ENCODE measurements around the gene FMR1. TPM values are rescaled to one million over a fixed set of nuclear protein-coding genes. Genes with fewer than 3 reads are reported as not detected.

FMR1 gene
- total and polyA plus RNA-seq, 2 experiments from 2014 or later: 35.1 to 53.6 TPM

DNA sequence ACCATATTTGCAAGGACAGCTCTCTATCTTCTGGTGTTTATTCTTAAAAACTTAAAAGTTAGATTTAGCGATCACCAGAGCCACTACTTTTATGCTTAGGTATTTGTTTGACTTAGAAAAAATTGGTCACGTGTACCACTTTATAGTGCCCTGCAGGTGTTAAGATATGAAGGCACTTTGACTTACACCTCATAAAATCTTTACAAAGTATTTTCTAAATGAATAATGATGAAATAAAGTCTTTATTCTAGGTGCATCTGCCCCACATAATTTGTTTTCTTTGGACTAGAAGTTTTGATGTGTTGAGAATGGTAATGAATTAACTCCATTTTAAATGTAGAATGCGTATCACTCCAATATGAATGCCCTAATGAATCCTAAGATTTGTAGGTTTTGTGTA is 2.9 kb downstream of the FMR1 start:
- H3K27ac ChIP-seq: no peak overlapping the region
- H3K79me2 ChIP-seq: peaks cover 72% of the 10 kb centered on the region

DNA sequence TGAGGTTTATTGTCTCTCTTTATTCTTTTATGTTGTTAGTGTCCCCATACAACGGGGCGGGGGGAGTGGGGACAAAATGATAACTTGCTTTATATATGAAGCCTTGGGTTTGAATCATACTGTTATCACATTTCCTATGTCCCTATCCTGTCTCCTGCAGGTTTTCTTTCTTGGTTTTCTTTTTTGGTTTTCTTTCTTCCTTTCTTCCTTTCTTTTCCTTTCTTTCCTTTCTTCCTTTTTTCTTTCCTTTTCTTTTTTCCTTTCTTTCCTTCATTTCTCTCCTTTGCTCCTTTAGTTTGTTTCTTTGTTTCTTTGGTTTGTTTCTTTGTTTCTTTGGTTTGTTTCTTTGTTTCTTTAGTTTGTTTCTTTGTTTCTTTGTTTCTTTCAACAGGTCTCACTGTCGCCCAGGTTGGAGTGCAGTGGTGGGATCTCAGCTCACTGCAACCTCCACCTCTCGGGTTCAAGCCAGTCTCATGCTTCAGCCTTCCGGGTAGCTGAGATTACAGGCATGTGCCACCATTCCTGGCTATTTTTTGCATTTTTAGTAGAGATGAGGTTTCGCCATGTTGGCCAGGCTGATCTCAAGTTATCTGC is 4.8 kb downstream of the FMR1 start:
- no peak for TF ChIP-seq EZH2 (IDR thresholded peaks at IDR 0.05; ENCODE audit: borderline replicate concordance)
- H3K36me3 ChIP-seq (replicated peaks; ENCODE audit: insufficient read depth, low read depth): no peaks in the 10 kb centered on the region
- no peak overlapping the region for H3K27ac ChIP-seq
- H4K20me1 ChIP-seq (ENCODE audit: insufficient read depth, poor library complexity, severe bottlenecking): peaks cover 55% of the 10 kb centered on the region
- H3K9me2 ChIP-seq (replicated peaks; ENCODE audit: insufficient read depth): no peaks in the 10 kb centered on the region
- no peaks in the 10 kb centered on the region for H3K4me1 ChIP-seq (ENCODE audit: insufficient read depth)
- no peak overlapping the region for H3K4me3 ChIP-seq
- 74% methylated on average over 6 of the region's 6 CpGs for WGBS (ENCODE audit: low lambda C conversion rate, missing lambda C conversion rate)
- no peak for DNase-seq (ENCODE audit: low spot score)
- H3K9me3 ChIP-seq (ENCODE audit: low read depth): no peaks in the 10 kb centered on the region
- peaks cover 90% of the 10 kb centered on the region for H3K79me2 ChIP-seq
- no peaks in the 10 kb centered on the region for H3K27me3 ChIP-seq
- H2AFZ ChIP-seq: no peak overlapping the region
- peak overlapping the region; percentile 39 for H3K4me2 ChIP-seq

More for the DNA sequence above, 2.9 kb downstream of the FMR1 start:
- peak overlapping the region; percentile 76 for H3K4me2 ChIP-seq
- no peak overlapping the region for H2AFZ ChIP-seq
- WGBS (ENCODE audit: low lambda C conversion rate, missing lambda C conversion rate): 44% methylated on average over 3 of the region's 3 CpGs
- H3K9me2 ChIP-seq (replicated peaks; ENCODE audit: insufficient read depth): no peaks in the 10 kb centered on the region
- peak overlapping the region; percentile 73 for H3K4me3 ChIP-seq
- no peaks in the 10 kb centered on the region for H3K9me3 ChIP-seq (ENCODE audit: low read depth)
- no peak for DNase-seq (ENCODE audit: low spot score)
- H3K36me3 ChIP-seq (replicated peaks; ENCODE audit: insufficient read depth, low read depth): no peaks in the 10 kb centered on the region
- H3K27me3 ChIP-seq: no peaks in the 10 kb centered on the region
- H4K20me1 ChIP-seq (ENCODE audit: insufficient read depth, poor library complexity, severe bottlenecking): peaks cover 39% of the 10 kb centered on the region
- TF ChIP-seq EZH2phosphoT487 (IDR thresholded peaks at IDR 0.05; ENCODE audit: low read depth, severe bottlenecking, unreplicated experiment): no peak
- no peak for TF ChIP-seq EZH2 (IDR thresholded peaks at IDR 0.05; ENCODE audit: borderline replicate concordance)
- TF ChIP-seq, protein P1, sequence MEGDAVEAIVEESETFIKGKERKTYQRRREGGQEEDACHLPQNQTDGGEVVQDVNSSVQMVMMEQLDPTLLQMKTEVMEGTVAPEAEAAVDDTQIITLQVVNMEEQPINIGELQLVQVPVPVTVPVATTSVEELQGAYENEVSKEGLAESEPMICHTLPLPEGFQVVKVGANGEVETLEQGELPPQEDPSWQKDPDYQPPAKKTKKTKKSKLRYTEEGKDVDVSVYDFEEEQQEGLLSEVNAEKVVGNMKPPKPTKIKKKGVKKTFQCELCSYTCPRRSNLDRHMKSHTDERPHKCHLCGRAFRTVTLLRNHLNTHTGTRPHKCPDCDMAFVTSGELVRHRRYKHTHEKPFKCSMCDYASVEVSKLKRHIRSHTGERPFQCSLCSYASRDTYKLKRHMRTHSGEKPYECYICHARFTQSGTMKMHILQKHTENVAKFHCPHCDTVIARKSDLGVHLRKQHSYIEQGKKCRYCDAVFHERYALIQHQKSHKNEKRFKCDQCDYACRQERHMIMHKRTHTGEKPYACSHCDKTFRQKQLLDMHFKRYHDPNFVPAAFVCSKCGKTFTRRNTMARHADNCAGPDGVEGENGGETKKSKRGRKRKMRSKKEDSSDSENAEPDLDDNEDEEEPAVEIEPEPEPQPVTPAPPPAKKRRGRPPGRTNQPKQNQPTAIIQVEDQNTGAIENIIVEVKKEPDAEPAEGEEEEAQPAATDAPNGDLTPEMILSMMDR (IDR thresholded peaks at IDR 0.05; ENCODE audit: poor library complexity): no peak
- H3K4me1 ChIP-seq (ENCODE audit: insufficient read depth): no peaks in the 10 kb centered on the region

DNA sequence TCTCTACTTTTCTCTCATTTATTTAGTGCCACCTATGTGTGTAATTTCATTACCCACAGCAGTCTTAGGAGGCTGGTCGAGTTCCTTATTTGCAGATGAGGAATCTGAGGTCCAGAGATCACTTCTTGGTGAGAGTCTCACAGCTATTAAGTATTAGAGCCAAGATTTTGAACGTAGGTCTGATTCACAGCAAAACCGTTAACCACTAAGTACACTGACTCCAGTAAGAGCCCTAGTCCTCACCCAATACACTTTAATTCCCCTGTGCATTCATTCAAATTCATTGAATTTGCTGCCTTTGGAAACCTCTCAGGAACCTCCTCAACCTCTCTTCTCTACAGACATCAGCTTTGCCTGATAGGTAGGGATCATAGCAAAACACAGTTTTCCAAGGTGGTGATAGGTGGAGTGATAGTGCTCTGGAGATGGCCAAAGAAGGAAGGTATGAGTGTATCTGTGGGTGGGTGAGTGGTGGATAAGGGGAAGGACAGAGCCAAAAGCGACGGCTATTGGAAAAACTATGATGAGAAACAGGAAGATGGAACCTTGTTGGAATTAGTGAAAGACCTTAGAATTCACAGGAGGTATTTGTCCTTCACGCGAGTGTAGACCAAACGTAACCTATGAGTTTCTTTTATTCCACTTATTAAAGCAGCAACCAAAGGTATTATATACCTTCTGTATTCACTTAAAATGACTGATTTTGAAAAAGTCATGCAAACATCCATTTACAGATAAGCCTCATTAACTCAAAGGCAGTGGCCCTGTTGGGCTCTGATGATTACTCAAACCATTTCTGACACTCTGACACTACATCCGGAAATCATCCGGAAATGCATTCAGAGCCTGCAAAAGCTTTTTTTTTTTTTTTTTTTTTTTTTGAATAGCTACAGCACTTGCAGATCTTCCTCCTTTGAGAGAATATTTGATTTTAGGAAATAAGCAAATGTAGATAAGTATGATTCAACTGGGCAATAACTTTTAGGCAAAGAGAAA is 6.3 kb downstream of the FMR1 start:
- Histone ChIP-seq H3K27ac (no peak overlapping the region), H3K4me2 (peak overlapping the region; percentile 39), H3K79me2 (peaks cover 99% of the 10 kb centered on the region), H3K9me2 (replicated peaks; ENCODE audit: insufficient read depth) (no peaks in the 10 kb centered on the region), H4K20me1 (ENCODE audit: insufficient read depth, poor library complexity, severe bottlenecking) (peaks cover 69% of the 10 kb centered on the region), H3K27me3 (no peaks in the 10 kb centered on the region), H3K4me3 (no peak overlapping the region), H2AFZ (no peak overlapping the region), H3K4me1 (ENCODE audit: insufficient read depth) (no peaks in the 10 kb centered on the region), H3K36me3 (replicated peaks; ENCODE audit: insufficient read depth, low read depth) (no peaks in the 10 kb centered on the region), H3K9me3 (ENCODE audit: low read depth) (no peaks in the 10 kb centered on the region)
- WGBS (ENCODE audit: low lambda C conversion rate, missing lambda C conversion rate): 76% methylated on average over 10 of the region's 10 CpGs
- TF ChIP-seq EZH2 (IDR thresholded peaks at IDR 0.05; ENCODE audit: borderline replicate concordance) (no peak), EZH2phosphoT487 (IDR thresholded peaks at IDR 0.05; ENCODE audit: low read depth, severe bottlenecking, unreplicated experiment) (no peak)
- TF ChIP-seq, protein P1 (IDR thresholded peaks at IDR 0.05; ENCODE audit: poor library complexity): no peak
- DNase-seq (ENCODE audit: low spot score): no peak

DNA sequence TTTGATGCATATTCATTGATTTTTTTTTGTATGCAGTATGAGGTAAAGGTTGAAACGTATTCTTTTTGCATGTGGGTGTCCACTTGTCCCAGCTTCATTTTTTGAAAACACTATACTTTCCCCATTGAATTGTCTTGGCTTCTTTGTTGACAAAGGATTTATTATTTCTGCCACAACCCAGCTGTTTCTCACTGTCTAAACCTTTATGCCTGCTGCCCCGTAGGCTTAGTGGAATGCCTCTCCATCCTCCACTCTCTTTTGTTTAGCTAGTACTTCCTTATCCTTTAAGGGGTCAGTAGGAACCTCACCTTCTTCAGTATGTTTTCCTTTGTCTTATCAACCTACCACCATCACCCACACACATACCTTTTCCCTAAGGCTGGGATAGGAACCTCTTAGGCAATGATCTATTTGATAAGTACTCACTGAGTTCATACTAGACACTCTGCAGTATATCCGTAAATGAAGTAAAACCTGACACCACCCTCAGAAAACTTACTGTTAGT is 8.5 kb downstream of the FMR1 start:
- WGBS (ENCODE audit: low lambda C conversion rate, missing lambda C conversion rate): 68% methylated on average over 3 of the region's 3 CpGs
- H2AFZ ChIP-seq: no peak overlapping the region
- peaks cover 62% of the 10 kb centered on the region for H4K20me1 ChIP-seq (ENCODE audit: insufficient read depth, poor library complexity, severe bottlenecking)
- no peaks in the 10 kb centered on the region for H3K36me3 ChIP-seq (replicated peaks; ENCODE audit: insufficient read depth, low read depth)
- H3K27me3 ChIP-seq: no peaks in the 10 kb centered on the region
- H3K9me2 ChIP-seq (replicated peaks; ENCODE audit: insufficient read depth): no peaks in the 10 kb centered on the region
- H3K27ac ChIP-seq: peak overlapping the region; percentile 14
- H3K4me3 ChIP-seq: no peak overlapping the region
- no peak overlapping the region for H3K4me2 ChIP-seq
- H3K79me2 ChIP-seq: peaks cover 92% of the 10 kb centered on the region
- H3K4me1 ChIP-seq (ENCODE audit: insufficient read depth): no peaks in the 10 kb centered on the region
- H3K9me3 ChIP-seq (ENCODE audit: low read depth): no peaks in the 10 kb centered on the region
- no peak for DNase-seq (ENCODE audit: low spot score)
- TF ChIP-seq, protein P1 (IDR thresholded peaks at IDR 0.05; ENCODE audit: poor library complexity): no peak
- no peak for TF ChIP-seq EZH2 (IDR thresholded peaks at IDR 0.05; ENCODE audit: borderline replicate concordance)
- TF ChIP-seq EZH2phosphoT487 (IDR thresholded peaks at IDR 0.05; ENCODE audit: low read depth, severe bottlenecking, unreplicated experiment): no peak
